Measurements from ENCODE around the gene HTT. TPM values are rescaled to one million over a fixed set of nuclear protein-coding genes. Genes with fewer than 3 reads are reported as not detected.

Gene HTT
- total RNA-seq, 2 experiments from 2014 or later = 52.2 to 72.7 TPM

DNA sequence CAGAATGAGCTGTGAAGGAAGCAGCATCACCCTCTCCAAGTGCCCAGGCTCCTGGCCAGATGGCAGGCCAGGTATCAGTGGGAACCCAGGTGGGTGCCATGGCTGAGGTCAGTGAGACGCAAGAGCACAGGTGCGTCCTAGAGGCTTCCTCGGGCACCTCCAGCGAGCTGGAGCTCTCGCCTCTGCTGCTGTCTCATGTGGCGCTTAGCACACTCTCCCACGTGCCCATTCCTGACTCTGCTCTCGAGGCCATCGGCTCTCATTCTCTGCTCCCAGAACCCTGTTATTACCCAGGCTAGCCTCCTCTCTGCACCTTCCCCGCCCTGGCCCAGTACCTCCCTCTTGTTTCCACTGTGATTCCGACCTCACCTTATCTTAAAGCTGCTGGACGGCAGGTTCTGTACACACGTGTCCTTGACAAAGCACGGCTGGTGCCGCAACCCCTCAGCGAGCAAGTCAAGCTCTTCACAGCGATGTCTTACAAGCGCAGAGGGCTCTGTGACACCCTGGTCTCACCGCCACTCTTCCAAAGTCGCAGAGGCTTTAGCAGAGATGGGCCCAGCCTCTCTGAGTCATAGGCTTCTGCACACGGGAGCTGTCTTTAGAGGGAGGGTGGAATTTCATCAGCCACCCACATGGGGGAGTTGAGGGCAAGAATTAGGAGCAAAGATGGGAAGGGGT, 159.1 kb downstream of the HTT start:
- no peak for DNase-seq
- no peaks in the 10 kb centered on the region for H3K4me1 Mint-ChIP-seq
- no peak overlapping the region for H3K27ac Mint-ChIP-seq
- no peak for ATAC-seq
- peaks cover 23% of the 10 kb centered on the region for H3K36me3 Mint-ChIP-seq
- CTCF ChIA-PET = no interaction called here
- H3K27me3 Mint-ChIP-seq = no peaks in the 10 kb centered on the region
- H3K9me3 Mint-ChIP-seq (ENCODE audit: low read depth) = peaks cover 5% of the 10 kb centered on the region
- no peak overlapping the region for H3K4me3 Mint-ChIP-seq

GRCh38 chr4:3234171-3235029, 159.9 kb downstream of the HTT start:
- peaks cover 15% of the 10 kb centered on the region for H3K36me3 Mint-ChIP-seq
- no peak overlapping the region for H3K27ac Mint-ChIP-seq
- CTCF ChIA-PET = no interaction called here
- DNase-seq (no peak), ATAC-seq (no peak)
- no peaks in the 10 kb centered on the region for H3K4me1 Mint-ChIP-seq
- no peak overlapping the region for H3K4me3 Mint-ChIP-seq
- peaks cover 2% of the 10 kb centered on the region for H3K9me3 Mint-ChIP-seq (ENCODE audit: low read depth)
- no peaks in the 10 kb centered on the region for H3K27me3 Mint-ChIP-seq

DNA sequence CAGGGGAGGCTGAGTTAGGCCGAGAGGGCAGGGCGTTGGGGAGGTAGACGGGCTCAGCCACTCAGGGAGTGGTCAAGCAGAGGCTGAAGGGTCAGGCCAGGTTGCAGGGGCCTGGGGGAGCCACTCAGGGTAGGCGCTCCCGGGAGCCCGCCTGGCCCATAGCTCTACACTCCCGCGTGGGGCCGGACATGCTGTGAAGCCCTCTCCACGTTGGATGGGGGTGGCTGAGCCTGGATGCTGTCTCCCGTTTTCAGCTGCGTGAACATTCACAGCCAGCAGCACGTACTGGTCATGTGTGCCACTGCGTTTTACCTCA, 160.5 kb downstream of the HTT start:
- Mint-ChIP-seq H3K4me1 (no peaks in the 10 kb centered on the region), H3K4me3 (no peak overlapping the region), H3K36me3 (peaks cover 11% of the 10 kb centered on the region), H3K27me3 (no peaks in the 10 kb centered on the region), H3K9me3 (ENCODE audit: low read depth) (no peaks in the 10 kb centered on the region), H3K27ac (no peak overlapping the region)
- CTCF ChIA-PET = no interaction called here
- ATAC-seq (no peak), DNase-seq (no peak)

DNA sequence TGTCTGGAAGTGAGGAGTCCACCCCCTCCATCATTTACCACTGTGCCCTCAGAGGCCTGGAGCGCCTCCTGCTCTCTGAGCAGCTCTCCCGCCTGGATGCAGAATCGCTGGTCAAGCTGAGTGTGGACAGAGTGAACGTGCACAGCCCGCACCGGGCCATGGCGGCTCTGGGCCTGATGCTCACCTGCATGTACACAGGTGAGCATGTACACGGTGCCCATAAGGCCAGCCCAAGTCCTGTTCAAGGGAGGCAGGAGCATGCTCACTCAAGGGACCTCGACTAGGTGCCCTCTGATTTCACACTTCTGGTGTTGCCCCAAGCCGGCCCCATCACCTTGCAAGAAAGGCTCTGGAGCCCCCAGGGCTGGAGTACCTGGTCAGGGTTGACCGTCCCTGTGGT, 161.1 kb downstream of the HTT start:
- CTCF ChIA-PET = no interaction called here
- H3K4me3 Mint-ChIP-seq = no peak overlapping the region

GRCh38 chr4:3236326-3236878, 161.9 kb downstream of the HTT start:
- Mint-ChIP-seq H3K27ac (no peak overlapping the region), H3K27me3 (no peaks in the 10 kb centered on the region), H3K4me1 (no peaks in the 10 kb centered on the region), H3K36me3 (peaks cover 3% of the 10 kb centered on the region), H3K4me3 (no peak overlapping the region), H3K9me3 (ENCODE audit: low read depth) (no peaks in the 10 kb centered on the region)
- CTCF ChIA-PET = no interaction called here
- no peak for ATAC-seq
- no peak for DNase-seq

More for the DNA sequence above, 161.1 kb downstream of the HTT start:
- H3K4me1 Mint-ChIP-seq = no peaks in the 10 kb centered on the region
- no peaks in the 10 kb centered on the region for H3K27me3 Mint-ChIP-seq
- no peak for DNase-seq
- H3K9me3 Mint-ChIP-seq (ENCODE audit: low read depth) = no peaks in the 10 kb centered on the region
- H3K27ac Mint-ChIP-seq = no peak overlapping the region
- ATAC-seq = no peak
- peaks cover 6% of the 10 kb centered on the region for H3K36me3 Mint-ChIP-seq

GRCh38 chr4:3237266-3237665, 162.8 kb downstream of the HTT start:
- H3K27me3 Mint-ChIP-seq = no peaks in the 10 kb centered on the region
- H3K9me3 Mint-ChIP-seq (ENCODE audit: low read depth) = no peaks in the 10 kb centered on the region
- H3K4me1 Mint-ChIP-seq = peaks cover 2% of the 10 kb centered on the region
- DNase-seq (no peak), ATAC-seq (no peak)
- CTCF ChIA-PET = no interaction called here
- H3K27ac Mint-ChIP-seq = no peak overlapping the region
- no peak overlapping the region for H3K4me3 Mint-ChIP-seq
- no peaks in the 10 kb centered on the region for H3K36me3 Mint-ChIP-seq

DNA sequence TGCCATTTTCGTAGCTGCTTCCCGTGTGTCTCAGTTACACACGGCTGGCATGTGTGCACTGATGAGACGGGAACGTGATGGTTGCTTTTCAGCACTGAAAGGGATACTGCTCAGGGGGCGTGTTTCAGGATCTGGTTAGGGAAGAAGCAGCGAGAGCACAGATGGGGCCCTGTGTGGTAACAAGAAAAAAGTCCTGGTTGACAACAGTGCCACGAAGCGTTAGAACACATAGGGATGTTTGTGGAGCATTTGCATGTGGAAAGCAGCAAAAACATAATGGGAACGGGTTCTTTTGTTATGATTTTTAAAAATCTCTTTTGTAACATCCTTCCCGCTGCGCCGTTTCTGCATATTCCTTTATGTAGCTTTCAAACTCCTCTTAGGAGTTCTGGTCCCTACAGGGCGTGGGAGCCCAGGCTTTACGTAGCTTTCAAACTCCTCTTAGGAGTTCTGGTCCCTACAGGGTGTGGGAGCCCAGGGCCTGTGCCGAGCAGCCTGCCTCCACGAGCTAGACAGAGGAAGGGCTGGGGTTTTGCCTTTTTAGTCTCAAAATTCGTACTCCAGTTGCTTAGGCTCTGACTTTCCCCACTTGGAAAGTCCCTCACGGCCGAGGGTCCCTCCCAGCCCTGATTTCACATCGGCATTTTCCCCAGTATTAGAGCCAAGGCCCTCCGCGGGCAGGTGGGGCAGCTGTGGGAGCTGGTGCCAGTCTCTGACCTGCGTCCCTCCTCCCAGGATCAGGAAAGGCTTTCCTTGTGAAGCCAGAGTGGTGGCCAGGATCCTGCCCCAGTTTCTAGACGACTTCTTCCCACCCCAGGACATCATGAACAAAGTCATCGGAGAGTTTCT, 163.5 kb downstream of the HTT start:
- CTCF ChIA-PET = no interaction called here
- H3K36me3 Mint-ChIP-seq = no peaks in the 10 kb centered on the region
- no peak overlapping the region for H3K27ac Mint-ChIP-seq
- no peak overlapping the region for H3K4me3 Mint-ChIP-seq
- H3K4me1 Mint-ChIP-seq = peaks cover 7% of the 10 kb centered on the region
- no peaks in the 10 kb centered on the region for H3K9me3 Mint-ChIP-seq (ENCODE audit: low read depth)
- ATAC-seq (no peak), DNase-seq (no peak)
- H3K27me3 Mint-ChIP-seq = no peaks in the 10 kb centered on the region

- no peak for ATAC-seq
- Mint-ChIP-seq H3K4me1 (peaks cover 14% of the 10 kb centered on the region), H3K9me3 (ENCODE audit: low read depth) (no peaks in the 10 kb centered on the region), H3K36me3 (no peaks in the 10 kb centered on the region), H3K4me3 (no peak overlapping the region), H3K27me3 (no peaks in the 10 kb centered on the region), H3K27ac (no peak overlapping the region)
- no peak for DNase-seq
- CTCF ChIA-PET = no interaction called here
These were observed 164.2 kb downstream of the HTT start for GRCh38 chr4:3238721-3239120.

- Mint-ChIP-seq H3K4me1 (peaks cover 14% of the 10 kb centered on the region), H3K27me3 (no peaks in the 10 kb centered on the region), H3K27ac (no peak overlapping the region), H3K36me3 (no peaks in the 10 kb centered on the region), H3K4me3 (no peak overlapping the region), H3K9me3 (ENCODE audit: low read depth) (no peaks in the 10 kb centered on the region)
- DNase-seq (no peak), ATAC-seq (no peak)
- CTCF ChIA-PET = no interaction called here
These were observed 164.8 kb downstream of the HTT start for GRCh38 chr4:3239303-3239702.

GRCh38 chr4:3239998-3240920, 165.8 kb downstream of the HTT start:
- H3K4me1 Mint-ChIP-seq = peaks cover 14% of the 10 kb centered on the region
- H3K36me3 Mint-ChIP-seq = no peaks in the 10 kb centered on the region
- no peak overlapping the region for H3K27ac Mint-ChIP-seq
- no peaks in the 10 kb centered on the region for H3K9me3 Mint-ChIP-seq (ENCODE audit: low read depth)
- no peak for ATAC-seq
- DNase-seq = no peak
- H3K27me3 Mint-ChIP-seq = no peaks in the 10 kb centered on the region
- no peak overlapping the region for H3K4me3 Mint-ChIP-seq
- CTCF ChIA-PET = interaction anchor here (0.5 kb wide), 1 partner anchor 202 kb away, joined by 3 read pairs; no protein-coding TSS in a partner anchor

GRCh38 chr4:3240936-3241522, 166.5 kb downstream of the HTT start:
- Mint-ChIP-seq H3K4me1 (peaks cover 14% of the 10 kb centered on the region), H3K27ac (no peak overlapping the region), H3K4me3 (no peak overlapping the region), H3K27me3 (no peaks in the 10 kb centered on the region), H3K9me3 (ENCODE audit: low read depth) (no peaks in the 10 kb centered on the region), H3K36me3 (no peaks in the 10 kb centered on the region)
- DNase-seq (no peak), ATAC-seq (no peak)
- CTCF ChIA-PET = interaction anchor here (1.2 kb wide), 1 partner anchor 134 kb away, joined by 3 read pairs; no protein-coding TSS in a partner anchor

DNA sequence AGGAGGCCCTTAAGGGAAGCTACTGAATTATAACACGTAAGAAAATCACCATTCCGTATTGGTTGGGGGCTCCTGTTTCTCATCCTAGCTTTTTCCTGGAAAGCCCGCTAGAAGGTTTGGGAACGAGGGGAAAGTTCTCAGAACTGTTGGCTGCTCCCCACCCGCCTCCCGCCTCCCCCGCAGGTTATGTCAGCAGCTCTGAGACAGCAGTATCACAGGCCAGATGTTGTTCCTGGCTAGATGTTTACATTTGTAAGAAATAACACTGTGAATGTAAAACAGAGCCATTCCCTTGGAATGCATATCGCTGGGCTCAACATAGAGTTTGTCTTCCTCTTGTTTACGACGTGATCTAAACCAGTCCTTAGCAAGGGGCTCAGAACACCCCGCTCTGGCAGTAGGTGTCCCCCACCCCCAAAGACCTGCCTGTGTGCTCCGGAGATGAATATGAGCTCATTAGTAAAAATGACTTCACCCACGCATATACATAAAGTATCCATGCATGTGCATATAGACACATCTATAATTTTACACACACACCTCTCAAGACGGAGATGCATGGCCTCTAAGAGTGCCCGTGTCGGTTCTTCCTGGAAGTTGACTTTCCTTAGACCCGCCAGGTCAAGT, 167.5 kb downstream of the HTT start:
- Mint-ChIP-seq H3K4me3 (no peak overlapping the region), H3K9me3 (ENCODE audit: low read depth) (no peaks in the 10 kb centered on the region), H3K27ac (no peak overlapping the region), H3K36me3 (no peaks in the 10 kb centered on the region), H3K4me1 (peaks cover 17% of the 10 kb centered on the region), H3K27me3 (no peaks in the 10 kb centered on the region)
- DNase-seq (no peak), ATAC-seq (no peak)
- CTCF ChIA-PET = interaction anchor here (1.2 kb wide), 1 partner anchor 135 kb away, joined by 3 read pairs; no protein-coding TSS in a partner anchor

Data from activated CD8-positive, alpha-beta memory T cell treated with anti-CD3 and anti-CD28 coated beads, Interleukin-2, amount 10 ng/mL, durations not matched to agents 7 days and 5 days (primary cell).